ENCODE results near the gene KIRREL1. TPM values are rescaled to one million over a fixed set of nuclear protein-coding genes. Genes with fewer than 3 reads are reported as not detected.
A peak's percentile ranks its signal among the peaks of the same experiment; 100 is the strongest.

KIRREL1 gene
- total and polyA plus RNA-seq, 2 of the 8 experiments (the other 6 are each of a cell fraction or from before 2014, with no cell fraction given): 14.2 to 39.0 TPM

GRCh38 chr1:158122833-158123388 is 129.5 kb downstream of the KIRREL1 start:
- H4K20me1 ChIP-seq (replicated peaks in 1 of 2; ENCODE audit: control insufficient read depth in 1 of 2, insufficient read depth in 2 of 2, low read length in 2 of 2): no peaks in the 10 kb centered on the region
- CTCF ChIA-PET (ENCODE audit: partially characterized antibody): interaction anchor here (0.7 to 38.2 kb wide), 15 partner anchors 19 to 432 kb away, joined by 3 to 2918 read pairs (median 5); partner anchors contain the start of gene KIRREL1
- H2BK15ac ChIP-seq (ENCODE audit: low read length): 0 out of 2 replicates have a peak overlapping the region, but pooled peaks have one; percentile 46
- no peak overlapping the region for H3K23ac ChIP-seq (ENCODE audit: insufficient read length)
- H3K23me2 ChIP-seq (ENCODE audit: low read depth, low read length): no peaks in the 10 kb centered on the region
- H3K9me3 ChIP-seq (ENCODE audit: insufficient read depth in 2 of 2, low read depth in 1 of 2, low read length in 1 of 2): no peaks in the 10 kb centered on the region
- no peak overlapping the region for H4K8ac ChIP-seq (ENCODE audit: extremely low read depth, insufficient read depth, low read length)
- H4K5ac ChIP-seq (ENCODE audit: insufficient read length, low read depth, low read length): no peak overlapping the region
- H3K4ac ChIP-seq (replicated peaks; ENCODE audit: insufficient read length, low read depth, low read length): no peak overlapping the region
- 90% methylated on average over 2 of the region's 2 CpGs; no CpG with 5 or more reads in 1 of the 2 experiments for WGBS, 2 experiments (ENCODE audit: extremely low coverage in 1 of 2, insufficient coverage in 1 of 2, insufficient read length in 1 of 2, insufficient replicate concordance in 2 of 2, low coverage in 1 of 2, low lambda C conversion rate in 2 of 2, missing lambda C conversion rate in 1 of 2)
- H2AFZ ChIP-seq (ENCODE audit: low read length): no peak overlapping the region
- H3K27me3 ChIP-seq (replicated peaks in 1 of 4; ENCODE audit: control insufficient read depth in 3 of 4, extremely low read depth in 1 of 4, insufficient read depth in 3 of 4, low read length in 3 of 4): no peaks in the 10 kb centered on the region
- peaks cover 0 to 24% (median 15%) of the 10 kb centered on the region in 4 experiments; a peak in 6 of 7 replicates for H3K4me1 ChIP-seq (replicated peaks in 1 of 4; ENCODE audit: control insufficient read depth in 3 of 4, insufficient read depth in 4 of 4, low read length in 3 of 4)
- no peaks in the 10 kb centered on the region for H3K36me3 ChIP-seq (ENCODE audit: control insufficient read depth in 2 of 4, insufficient read depth in 4 of 4, low read length in 3 of 4)
- no peak overlapping the region for H3K14ac ChIP-seq (ENCODE audit: insufficient read length)
- H2BK20ac ChIP-seq (ENCODE audit: low read length): no peak overlapping the region
- no peak overlapping the region for H3K56ac ChIP-seq (replicated peaks; ENCODE audit: insufficient read length, low read depth, low read length)
- no peak overlapping the region for H3K9ac ChIP-seq (replicated peaks in 1 of 4; ENCODE audit: extremely low read depth in 1 of 4, low read depth in 3 of 4, low read length in 3 of 4)
- POLR2A ChIA-PET (ENCODE audit: partially characterized antibody): no interaction called here
- H2BK5ac ChIP-seq (ENCODE audit: low read depth, low read length): no peak overlapping the region
- H2BK120ac ChIP-seq (replicated peaks; ENCODE audit: low read depth, low read length): no peak overlapping the region
- no peak overlapping the region for H4K91ac ChIP-seq (replicated peaks; ENCODE audit: insufficient read length, low read length)
- H3K79me1 ChIP-seq (ENCODE audit: low read depth, low read length): no peaks in the 10 kb centered on the region
- TF ChIP-seq KDM1A (IDR thresholded peaks at IDR 0.05; ENCODE audit: borderline replicate concordance, low read length): no peak
- no peak for TF ChIP-seq MAFK (IDR thresholded peaks at IDR 0.05; ENCODE audit: low read depth, low read length)
- TF ChIP-seq RNF2 (IDR thresholded peaks at IDR 0.05; ENCODE audit: borderline replicate concordance, low read depth, low read length, missing control alignments, poor library complexity, severe bottlenecking): no peak
- TF ChIP-seq SRF (IDR thresholded peaks at IDR 0.05; ENCODE audit: low read depth, low read length): no peak
- no peak for TF ChIP-seq CEBPB (IDR thresholded peaks at IDR 0.05; ENCODE audit: low read depth, low read length)
- TF ChIP-seq ATF2 (IDR thresholded peaks at IDR 0.05; ENCODE audit: low read length): no peak
- TF ChIP-seq POLR2AphosphoS5 (IDR thresholded peaks at IDR 0.05; ENCODE audit: low read depth, low read length): no peak
- no peak for TF ChIP-seq SIN3A (conservative IDR thresholded peaks at IDR 0.05 in 1 of 2, IDR thresholded peaks at IDR 0.05 in 1 of 2; ENCODE audit: low read depth in 1 of 2, low read length in 2 of 2)
- no peaks in the 10 kb centered on the region for H3K79me2 ChIP-seq (ENCODE audit: control insufficient read depth in 1 of 2, insufficient read depth in 2 of 2, low read length in 2 of 2)
- FAIRE-seq: no peak
- no peak overlapping the region for H2BK12ac ChIP-seq (ENCODE audit: low read depth, low read length)
- no peak overlapping the region for H3K18ac ChIP-seq (ENCODE audit: extremely low read depth, low read length)
- no peak for DNase-seq (ENCODE audit: low read depth in 1 of 2, low spot score in 2 of 2)
- no peak overlapping the region for H3K4me3 ChIP-seq (ENCODE audit: extremely low read depth in 1 of 4, insufficient read depth in 2 of 4, low read depth in 3 of 4, low read length in 4 of 4)
- H3K4me2 ChIP-seq (ENCODE audit: insufficient read depth in 1 of 2, low read depth in 2 of 2, low read length in 2 of 2): no peak overlapping the region
- H3K27ac ChIP-seq (ENCODE audit: low read depth, low read length): no peak overlapping the region
- no peak overlapping the region for H2AK5ac ChIP-seq (ENCODE audit: low read depth, low read length)
